HG02938 (cell line): ENCODE results near the gene GPC6.

Experiments used
- ATAC-seq: cut with Tn5 transposase; IDR thresholded peaks from one replicate; pipeline ENCODE4 v1.9.1; 2021; ENCODE audit warnings: mild to moderate bottlenecking, moderate library complexity; ENCODE audit not compliant: unreplicated experiment

GPC6 gene

GRCh38 chr13:93726173-93726957, 499.8 kb downstream of the GPC6 start:
- no peak for ATAC-seq

DNA sequence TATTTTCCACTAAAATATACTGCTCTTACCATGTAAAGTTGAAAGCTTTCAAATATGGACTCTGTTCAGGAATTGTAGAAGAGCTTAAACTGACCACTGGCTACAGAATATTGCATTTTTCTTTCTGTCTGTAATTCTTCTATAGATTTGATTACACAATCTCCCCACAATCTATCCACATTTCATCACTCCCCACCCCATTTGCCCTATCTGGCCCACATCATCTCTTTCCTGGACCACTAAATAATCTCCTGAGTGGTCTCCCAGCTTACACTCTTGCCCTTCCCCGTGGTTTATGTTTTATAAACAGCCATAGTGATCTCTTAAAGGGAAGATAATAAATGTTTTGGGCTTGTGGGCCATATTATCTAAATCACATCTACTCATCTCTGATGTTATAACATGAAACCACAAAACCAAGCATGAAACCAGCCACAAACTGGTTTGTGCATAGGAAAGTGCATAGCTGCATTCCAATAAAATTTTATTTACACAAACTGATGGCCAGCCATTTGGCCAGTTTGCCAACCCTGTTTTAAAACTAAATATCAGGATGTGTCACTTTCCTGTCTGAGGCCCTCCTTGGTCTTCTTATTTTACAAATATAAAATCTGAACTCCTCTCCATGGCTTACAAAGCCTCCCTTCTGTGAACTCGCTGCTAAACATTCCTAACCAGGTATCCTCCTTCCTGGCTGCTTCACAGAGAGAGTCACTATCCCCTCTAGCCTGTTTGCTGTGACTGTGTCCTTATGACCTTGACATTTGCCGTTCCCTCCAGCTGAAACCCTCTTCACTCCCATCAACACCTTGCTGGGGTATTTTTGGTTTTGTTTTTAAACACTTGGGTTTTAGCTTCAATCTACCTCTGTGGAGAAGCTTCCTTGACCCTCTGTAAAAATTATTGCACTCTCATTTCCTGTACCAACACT, 500.9 kb downstream of the GPC6 start:
- ATAC-seq = no peak

DNA sequence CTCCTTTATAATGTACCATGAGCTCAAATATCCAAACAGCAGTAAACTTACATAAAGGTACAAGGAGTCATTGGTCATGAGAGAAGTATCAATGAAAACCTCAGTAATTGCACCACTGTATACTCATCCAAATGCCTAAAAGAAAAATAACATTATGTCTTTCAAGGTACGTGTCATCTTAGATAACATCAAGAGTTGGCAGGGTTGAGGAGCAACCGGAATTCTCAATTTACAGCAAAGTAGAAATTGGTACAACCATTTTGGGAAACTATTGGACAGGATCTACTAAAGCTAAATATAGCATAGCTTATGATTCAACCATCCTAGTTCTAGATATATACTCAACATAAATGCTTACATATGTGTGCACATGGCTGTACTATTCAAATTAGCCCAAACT, 502.8 kb downstream of the GPC6 start:
- ATAC-seq = no peak

DNA sequence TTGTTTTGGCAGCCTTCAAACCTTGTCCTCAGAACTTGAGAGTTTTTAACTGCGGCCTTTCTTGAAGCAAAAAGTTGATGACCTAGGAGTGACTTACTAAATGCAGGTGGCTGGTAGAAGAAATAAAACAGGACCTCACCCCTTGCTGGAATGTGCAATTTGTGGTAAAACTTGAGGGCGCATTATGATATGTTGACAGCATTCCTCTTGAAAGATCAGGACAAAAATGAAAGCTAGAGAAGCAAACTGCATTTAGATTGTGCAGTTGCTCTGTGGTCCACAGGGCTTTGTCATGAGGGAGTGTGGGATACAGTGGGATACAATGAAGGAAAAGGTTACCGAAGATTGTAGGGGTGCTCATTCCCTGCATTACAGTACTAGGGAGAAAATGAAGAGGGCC, 504.2 kb downstream of the GPC6 start:
- no peak for ATAC-seq

GRCh38 chr13:93732186-93732585, 505.6 kb downstream of the GPC6 start:
- no peak for ATAC-seq

DNA sequence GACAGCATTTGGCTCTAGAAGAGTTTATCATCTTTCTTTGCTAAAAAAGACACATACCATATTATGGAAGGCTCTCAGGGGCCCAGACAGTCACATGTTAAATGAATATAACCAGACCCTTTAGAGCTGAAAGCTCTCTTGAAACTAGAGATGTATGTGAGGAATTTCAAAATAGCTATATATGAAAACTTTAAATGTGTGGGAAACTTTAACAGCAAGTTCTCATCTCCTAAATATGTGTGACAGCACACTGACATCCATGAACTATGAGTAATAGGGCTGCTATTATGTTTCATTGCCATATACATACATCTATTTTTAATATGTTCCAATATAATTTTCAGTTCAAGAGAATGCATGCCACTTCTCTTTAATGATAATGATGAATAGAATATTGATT, 509.5 kb downstream of the GPC6 start:
- ATAC-seq = no peak

DNA sequence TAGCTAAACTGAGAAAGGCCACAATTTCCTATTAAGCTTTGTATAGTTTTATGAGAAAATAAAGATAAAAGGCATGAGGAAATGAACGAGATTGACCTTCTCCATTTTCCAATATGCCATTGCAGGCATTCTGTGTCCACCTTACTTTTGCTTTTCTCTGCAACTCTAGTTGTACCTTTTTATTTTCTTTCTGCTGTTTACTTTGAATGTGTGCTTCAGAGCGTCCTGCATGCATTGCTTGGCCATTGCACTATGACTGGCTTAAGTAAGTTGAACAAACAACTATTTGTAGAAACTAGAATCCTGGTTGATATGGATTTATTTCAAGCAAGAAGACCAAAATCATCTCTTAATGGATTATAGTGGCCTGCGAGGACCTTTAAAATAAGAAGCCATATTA, 510.3 kb downstream of the GPC6 start:
- ATAC-seq = no peak

- ATAC-seq = no peak
These were observed 513.7 kb downstream of the GPC6 start for GRCh38 chr13:93740334-93740733.

DNA sequence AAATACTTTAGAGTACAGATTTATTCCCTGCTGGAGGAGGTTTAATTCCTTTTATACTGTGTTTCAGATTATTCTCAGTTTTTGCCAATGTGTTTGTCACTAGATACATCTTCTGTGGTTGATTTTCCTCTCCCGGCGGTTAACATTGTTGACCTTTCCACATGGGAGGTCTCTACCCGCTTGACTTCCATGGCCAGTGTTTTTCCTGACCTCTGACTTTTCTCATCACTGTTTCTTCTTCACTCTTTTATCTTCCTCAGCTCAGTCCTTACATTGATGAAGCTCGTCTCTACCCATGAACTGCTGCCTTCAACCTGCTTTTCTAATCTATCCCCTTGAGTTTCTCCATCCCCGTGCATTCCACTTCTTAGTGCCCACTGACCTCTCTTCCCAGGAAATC, 517.4 kb downstream of the GPC6 start:
- no peak for ATAC-seq

GRCh38 chr13:93744886-93745285, 518.3 kb downstream of the GPC6 start:
- no peak for ATAC-seq

GRCh38 chr13:93745884-93746283, 519.3 kb downstream of the GPC6 start:
- no peak for ATAC-seq

DNA sequence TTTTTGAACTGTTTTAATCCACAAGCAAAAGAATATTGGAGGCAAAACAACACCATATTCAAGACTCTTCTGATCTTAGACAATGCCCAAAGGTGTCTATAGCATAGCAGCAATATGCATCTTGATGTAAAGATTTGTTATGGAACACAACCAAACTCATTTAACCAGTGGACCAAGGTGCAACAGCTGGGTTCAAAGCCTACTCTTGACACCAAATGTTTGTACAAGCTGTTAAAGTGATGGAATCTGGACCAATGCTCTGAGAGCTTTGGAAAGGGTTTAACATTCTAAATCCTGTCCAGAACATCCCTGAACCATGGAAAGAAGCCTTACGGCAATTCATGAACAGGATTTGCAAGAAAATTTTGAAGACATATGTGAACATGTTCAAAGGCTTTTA, 520.0 kb downstream of the GPC6 start:
- no peak for ATAC-seq

- no peak for ATAC-seq
These were observed 524.1 kb downstream of the GPC6 start for GRCh38 chr13:93750676-93751075.

- no peak for ATAC-seq
These were observed 524.5 kb downstream of the GPC6 start for GRCh38 chr13:93751117-93751516.

DNA sequence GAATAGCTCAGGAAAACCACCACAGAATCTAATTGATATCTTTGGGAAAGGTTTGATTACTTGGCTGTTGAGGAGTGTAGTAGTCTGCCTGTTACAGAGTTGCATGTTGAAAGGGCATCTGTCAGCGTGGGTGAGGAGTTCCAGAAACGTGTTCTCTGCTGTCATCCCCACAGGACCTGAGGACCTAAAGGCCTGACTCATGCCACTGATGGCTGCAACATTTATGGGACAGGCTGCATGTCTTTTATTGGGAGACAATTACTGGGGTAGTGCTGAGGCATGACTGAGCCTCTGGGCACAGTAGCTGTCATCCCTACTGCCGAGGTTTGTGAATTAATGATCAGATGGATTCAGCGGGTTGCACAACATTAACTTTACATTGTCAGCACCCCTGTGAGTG, 525.9 kb downstream of the GPC6 start:
- no peak for ATAC-seq

DNA sequence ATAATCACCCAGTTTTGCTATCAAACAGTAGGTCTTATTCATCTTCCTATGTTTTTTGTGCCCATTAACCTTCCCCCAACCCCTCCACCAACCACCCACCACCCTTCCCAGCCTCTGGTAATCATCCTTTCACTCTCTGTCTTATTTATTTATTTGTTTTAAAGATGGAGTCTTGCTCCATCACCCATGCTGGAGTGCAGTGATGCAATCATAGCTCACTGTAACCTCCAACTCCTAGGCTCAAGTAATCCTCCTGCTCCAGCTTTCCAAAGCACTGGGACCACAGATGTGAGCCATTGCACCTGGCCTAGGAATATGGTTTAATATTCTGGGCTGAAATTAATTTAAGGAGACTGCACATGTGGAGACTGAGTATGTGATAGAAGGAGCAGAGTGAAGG, 527.0 kb downstream of the GPC6 start:
- ATAC-seq = no peak

- no peak for ATAC-seq
These were observed 528.7 kb downstream of the GPC6 start for GRCh38 chr13:93755341-93755740.

DNA sequence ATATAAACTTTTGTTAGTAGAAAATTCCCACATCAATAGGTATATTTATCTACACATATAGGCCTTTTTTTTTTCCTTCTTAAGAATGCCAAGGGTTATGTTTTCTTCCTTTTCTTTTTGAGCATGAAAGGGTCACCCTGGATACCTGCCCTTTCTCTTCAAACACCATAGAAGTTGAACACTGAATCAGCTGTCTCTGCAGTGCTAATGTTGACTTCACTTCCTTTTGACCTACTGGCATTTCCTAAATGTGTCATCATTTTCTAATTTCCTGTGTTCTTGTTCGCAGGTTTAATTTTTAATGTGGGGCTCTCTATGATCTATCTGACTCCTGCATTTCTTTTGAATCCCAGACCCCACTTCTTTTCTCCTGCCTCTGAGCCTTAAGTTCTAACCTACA, 532.0 kb downstream of the GPC6 start:
- no peak for ATAC-seq

- no peak for ATAC-seq
These were observed 536.3 kb downstream of the GPC6 start for GRCh38 chr13:93762708-93763426.

DNA sequence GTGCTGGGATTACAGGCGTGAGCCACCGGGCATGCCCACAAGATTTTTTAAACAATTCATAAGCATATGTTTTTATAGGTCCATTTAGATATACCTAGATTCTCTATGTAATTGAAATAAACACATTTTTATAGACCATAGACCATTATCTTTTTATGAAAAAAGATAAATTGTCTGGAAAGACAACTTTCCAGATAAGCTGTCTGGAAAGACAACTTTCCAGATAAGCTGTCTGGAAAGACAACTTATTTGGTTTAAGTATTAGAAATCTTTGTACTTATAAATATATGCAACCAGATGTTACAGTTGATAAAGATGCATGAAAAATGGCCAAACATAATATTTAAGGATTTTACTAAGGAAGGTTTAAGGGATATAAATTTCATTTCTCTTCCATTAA, 538.5 kb downstream of the GPC6 start:
- ATAC-seq = no peak

DNA sequence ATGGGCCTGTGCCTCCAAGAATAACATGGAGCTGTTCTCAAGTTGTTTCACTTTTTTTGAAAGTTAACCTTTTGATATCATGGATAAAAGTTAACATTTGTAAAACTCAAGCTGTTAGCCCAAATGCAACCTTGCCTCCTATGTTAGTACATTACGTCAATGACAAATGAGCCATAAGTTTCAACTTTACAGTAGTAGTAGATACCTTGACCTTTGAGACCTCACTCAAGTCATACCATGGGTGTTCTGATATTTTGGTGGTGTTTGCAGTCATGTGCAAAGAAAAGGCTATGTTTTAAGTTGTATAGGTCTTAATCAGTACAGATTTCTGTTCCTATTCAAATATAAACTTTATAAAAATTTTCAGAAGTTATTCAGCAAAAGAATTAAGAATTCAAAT, 539.2 kb downstream of the GPC6 start:
- ATAC-seq = no peak
